GM18873 (cell line): ENCODE data around the gene ZFX.

Experiments
- ATAC-seq: cut with Tn5 transposase; IDR thresholded peaks from one replicate; pipeline ENCODE4 v1.9.1; 2021; ENCODE audit warnings: mild to moderate bottlenecking, moderate library complexity, moderate number of reproducible peaks; ENCODE audit not compliant: unreplicated experiment, low FRiP score

The ZFX gene

DNA sequence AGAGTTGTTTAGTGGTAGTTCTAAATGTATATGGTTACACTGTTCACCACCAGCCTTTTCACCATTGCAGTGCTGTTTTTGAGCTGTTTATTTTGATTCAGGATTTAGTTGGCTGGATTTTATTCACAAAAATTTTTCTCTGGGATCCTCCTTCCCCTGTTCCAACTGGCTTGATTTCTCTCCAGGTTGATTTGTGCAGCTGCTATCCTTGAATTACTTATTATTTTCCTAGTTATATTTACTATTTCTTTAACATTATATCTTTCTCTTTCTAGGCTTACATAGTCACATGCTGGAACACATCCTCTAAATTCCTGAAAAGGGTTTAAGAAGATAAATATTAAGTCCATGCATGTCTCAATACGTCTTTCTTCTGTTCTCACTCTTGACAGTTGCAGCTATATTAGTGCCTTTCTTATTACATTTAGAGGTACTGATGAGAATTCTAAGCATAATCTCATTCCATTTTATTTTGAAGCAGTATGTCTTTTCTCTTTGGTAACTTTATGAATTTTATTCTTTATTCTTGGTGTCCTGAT is 82.2 kb downstream of the ZFX start:
- no peak for ATAC-seq

DNA sequence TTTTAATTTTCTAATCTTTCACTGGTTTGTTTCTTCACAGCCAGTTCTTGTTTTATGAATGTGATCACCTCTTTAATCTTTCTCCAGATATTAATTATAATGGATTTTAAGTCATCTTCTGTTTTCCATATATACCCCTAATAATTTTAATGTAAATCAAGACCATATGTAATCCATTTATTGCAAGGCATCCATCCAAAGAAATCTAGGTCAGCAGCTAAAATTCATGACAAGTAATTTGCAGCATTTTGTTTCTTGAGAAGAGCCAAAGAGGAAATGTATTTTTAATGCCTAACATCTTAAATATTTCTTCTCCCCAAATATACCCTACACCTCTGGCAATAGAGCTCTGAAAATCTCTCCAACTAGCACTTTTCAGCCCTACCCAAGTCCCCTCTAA is 83.3 kb downstream of the ZFX start:
- no peak for ATAC-seq

DNA sequence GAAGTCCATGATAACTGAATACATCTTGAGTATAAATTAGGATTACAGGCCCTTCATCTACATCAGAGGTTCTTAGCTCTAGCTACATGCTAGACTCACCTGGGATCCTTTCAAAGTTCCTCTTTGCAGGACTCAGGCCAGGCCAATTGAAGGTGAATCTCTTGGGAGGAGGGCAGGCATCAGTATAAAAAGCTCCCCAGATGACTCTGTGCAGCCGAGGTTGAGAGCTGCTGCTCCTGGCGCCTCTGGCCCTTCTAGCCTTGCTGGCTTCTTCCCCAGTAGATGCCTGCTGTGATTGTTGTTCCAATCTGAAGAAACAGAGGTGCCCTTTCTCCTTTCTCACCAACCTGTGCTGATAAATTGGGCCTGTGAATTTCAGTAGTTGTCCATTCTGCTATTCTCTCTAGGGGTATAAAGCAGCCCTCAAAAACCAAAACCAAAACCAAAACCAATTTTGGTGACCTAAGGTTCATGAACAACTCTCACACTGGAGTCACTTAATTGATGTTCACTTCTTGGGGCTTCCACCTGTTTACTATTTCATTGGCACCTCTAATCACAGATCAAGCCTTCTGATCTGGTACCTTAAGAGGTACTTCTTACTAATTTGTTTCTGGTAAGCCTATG is 85.7 kb downstream of the ZFX start:
- peak; percentile 60 for ATAC-seq

DNA sequence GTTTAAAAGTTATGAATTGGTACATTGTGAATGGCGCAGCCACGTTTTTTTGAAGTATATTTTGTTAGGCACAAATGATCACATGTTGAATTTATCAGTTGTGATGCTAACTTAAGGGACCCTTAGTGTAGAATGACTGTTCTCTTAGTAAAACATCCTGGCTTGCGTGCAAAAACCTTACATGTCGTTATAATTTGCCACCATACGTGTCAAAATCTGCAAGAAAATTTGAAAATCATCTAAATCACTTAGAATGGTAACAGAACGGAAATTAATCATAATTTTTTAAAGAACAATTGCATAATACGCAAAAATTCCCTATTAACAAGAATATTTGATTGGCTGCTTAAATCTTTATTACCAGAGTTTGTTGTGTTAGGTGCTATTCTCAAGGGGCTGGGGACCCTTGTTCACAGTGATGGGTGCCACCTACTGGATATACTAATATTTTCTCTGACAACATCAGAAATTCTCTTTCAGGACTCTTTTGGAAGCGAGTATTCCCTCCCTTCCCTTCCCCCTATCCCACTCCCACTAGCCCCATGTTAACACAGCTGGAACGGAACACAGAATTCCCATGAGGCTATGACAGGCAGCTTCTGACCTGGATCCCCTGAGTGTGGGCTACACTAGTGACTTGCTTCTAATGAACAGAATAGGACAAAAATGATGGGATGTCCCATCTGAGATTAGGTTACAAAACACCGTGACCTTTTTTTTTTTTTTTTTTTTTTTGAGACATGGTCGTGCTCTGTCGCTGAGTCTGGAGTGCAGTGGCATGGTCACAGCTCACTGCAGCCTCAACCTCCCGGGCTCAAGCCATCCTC is 92.5 kb downstream of the ZFX start:
- ATAC-seq, result no peak

DNA sequence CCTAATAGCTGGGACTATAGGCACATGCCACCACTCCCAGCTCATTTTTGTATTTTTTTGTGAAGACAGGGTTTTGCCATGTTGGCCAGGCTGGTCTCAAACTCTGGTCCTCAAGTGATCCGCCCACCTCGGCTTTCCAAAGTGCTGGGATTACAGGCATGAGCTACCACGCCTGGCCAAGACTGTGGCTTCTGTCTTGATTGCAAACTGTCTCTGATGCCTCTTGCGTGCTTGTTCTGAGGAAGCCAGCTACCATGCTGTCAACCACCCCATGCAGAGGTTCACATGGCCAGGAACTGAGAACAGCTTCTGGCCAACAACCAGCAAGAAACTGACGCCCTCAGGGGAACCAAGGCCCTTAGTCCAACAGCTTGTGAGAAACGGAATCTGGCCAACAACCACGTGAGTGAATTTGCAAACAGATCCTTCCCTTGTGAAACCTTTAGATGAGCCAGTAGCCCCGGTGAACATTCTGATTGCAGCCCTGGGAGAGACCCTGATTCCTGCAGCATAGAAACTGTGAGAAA is 93.2 kb downstream of the ZFX start:
- peak; percentile 93 for ATAC-seq

DNA sequence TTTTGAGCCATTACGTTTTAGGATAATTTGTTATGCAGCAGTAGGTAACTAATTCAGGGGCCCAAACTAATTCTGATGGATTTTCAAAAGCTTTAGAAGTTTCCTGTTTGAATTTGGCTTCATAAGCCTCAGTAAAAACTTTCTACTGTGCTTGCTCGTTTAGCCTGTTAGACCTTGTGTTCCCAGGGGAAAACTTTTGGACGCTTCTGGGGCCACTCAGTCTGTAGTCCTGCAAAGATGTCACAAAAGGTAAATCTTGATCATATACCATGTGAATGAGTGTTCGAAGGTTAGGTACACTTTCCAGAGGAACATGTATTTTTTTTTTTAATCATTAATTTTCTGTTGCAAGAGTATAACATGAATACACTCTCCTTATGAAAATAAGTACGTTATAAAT is 93.7 kb downstream of the ZFX start:
- no peak for ATAC-seq

DNA sequence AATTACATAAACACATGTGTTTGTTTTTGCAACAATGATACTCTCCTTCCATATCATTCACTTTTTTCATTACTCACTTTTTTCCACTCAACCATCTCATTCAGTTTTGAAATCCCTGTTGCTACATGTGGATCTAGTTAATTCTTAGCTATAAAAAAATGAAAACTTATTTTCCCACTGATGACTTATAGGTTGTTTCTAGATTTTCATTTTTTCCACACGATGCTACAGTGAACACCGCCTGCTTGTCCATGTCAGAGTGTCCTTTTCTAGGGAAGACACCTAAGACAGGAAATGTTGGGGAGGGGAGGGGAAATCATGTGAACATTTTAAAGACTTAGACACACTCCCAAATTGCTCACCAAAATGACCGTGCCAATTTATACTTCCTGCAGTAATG is 94.2 kb downstream of the ZFX start:
- ATAC-seq, result no peak

DNA sequence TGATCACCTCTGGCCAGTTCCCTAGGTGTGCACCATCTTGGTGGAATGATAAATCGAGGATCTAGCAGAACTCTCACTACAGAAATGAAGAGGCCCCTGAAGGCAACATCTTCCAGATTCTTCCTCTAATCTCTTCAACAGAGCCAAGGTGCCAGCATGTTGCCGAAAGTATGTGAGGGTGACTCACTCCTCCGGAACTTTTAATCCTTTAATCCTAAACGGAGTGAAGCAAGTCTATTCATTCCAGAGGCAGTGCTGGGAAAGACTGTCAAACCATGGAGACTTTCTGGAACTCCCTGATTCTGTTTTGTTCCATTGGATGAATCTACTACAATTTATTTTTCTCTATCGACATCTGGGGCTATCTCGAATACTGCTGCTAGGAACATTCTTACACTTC is 95.7 kb downstream of the ZFX start:
- ATAC-seq, result no peak

DNA sequence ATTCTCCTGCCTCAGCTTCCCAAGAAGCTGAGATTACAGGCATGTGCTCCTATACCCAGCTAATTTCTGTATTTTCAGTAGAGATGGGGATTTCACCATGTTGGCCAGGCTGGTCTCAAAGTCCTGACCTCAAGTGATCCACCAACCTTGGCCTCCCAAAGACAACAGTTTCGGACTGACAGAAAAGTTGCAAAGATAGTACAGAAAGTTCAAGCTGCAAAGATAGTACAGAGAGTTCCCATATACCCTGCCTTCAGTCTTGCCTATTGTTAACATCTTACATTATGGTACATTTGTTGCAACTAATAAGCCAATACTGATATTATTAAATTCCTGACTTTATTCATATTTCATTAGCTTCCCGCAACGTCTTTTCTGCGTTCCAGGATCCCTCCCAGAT is 98.5 kb downstream of the ZFX start:
- ATAC-seq, result no peak

DNA sequence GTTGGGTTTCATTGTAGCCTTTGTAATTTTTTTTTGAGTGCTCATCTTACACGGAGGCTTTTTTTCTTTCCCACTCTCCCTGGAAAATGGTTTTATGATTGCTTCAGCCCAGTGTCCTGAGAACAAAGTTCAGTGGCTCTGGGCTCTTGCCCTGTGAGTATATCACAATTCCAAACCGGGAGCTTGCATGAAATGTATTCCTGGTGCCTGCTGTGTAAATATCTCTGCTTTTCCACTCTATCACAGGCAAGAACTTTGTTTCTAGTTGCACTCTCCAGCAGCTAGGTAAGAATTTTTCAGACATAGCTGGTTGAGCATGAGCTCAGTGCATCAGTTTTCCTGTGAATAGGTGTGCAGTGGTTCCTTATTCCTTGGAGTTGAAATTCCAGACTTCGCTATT is 103.5 kb downstream of the ZFX start:
- ATAC-seq, result no peak

DNA sequence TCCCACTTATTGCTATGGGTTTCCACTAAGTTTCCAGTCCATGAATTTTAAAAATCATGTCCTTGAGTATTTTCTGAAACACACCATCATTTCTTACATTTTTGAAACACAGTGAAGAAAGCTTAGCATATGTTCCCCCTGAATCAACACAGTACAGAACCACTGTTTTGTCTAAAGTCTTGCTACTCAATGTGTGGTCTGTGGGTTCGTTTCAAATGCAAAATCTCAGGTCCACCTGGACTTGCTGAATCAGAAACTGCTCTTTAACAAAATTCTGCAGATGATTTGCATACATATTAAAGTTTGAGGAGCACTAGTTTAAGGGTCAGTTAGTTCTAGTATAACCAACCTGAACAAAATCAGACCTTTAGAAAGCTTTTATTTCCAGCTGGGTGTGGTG is 103.9 kb downstream of the ZFX start:
- ATAC-seq, result peak; percentile 75

DNA sequence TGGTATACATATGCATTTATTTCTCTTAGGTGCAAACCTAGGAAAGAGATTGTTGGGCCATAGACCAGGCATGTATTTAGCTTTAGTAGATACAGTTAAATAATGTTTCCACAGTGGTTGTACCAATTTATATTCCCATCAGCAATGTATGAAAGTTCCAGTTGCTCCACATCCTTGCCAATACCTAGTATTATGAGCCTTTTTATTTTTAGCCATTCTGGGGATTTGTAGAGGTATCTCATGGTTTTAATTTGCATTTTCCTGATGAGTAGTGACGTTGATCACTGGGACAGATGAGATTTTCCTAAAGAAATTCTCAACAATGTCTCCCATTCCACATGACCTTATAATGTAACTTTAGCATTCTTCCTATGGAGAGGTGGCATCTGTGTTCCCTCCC is 107.5 kb downstream of the ZFX start:
- ATAC-seq, result no peak

DNA sequence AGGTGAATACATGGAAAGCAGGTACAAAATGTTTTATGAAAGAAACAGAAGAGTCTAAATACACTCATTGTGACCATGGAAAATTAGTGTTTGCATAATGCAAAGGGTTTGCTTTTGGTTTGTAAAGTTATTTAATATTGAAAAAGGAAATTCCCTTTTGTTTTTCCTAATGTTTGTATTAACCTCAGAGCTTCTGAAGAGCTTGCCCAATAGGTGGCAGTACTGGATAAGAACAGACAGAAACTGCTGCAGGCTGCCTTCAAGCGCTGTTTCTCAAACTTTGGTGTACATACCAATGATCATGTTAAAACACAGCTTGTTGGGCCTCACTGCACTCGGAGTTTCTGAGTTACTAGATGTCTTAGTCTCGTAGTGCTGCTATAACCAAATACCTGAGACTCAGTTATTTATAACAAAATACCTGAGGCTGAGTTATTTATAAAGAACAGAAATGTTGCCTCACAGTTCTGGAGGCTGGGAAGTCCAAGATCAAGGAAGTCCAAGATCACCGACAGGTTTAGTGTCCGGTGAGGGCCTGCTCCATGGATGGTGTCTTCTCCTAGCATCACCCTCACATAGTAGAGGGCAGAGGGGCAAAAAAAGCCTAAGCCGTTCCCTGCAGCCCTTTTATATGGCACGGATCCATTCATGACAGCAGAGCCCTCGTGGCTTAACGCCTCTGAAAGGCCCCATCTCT is 110.2 kb downstream of the ZFX start:
- no peak for ATAC-seq

DNA sequence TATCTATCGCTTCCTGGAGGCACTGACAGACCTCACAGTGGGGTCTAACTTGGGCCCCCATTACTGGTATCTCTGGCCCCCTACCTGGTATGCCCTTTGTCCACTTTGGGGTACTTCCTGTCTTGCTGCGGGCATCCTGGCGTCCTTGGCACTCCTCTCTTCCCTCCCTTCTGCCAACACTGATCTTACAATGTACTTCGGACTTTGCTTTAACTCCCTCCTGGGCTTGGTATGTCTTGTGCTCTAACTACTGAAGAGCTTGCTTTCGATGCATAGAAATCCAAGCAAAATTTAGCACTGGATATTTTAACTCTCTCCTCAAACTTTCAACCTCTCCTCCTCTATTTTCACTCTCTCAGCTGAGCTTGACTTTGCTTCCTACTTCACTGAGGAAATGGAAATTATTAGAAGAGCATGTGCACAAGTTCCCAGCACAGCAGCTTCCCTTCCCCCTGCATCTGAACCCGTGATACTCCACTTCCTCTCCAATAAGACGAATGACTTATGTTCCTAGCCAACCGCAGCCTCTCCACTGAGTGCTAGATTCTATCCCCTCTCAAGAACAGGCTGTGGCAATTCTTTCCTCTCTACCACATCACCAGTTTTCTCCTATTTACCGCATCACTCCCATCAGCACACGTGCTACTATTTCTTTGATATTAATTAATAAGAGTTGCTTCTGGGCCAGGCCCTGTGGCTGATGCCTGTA is 111.5 kb downstream of the ZFX start:
- ATAC-seq, result no peak

DNA sequence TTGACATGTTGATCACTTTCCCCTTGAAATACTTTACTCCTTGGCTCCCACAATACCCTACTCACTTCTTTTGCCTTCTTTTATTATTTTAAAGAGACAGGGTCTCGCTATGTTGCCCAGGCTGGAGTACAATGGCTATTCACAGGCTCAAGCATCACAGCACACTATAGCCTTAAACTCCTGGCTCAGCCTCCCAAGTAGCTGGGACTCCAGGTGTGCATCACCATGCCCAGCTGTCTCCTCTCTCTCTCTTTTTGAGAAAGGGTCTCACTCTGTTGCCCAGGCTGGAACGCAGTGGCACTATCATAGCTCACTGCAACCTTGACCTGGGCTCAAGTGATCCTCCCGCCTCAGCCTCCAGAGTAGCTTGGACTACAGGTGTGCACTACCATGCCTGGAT is 112.8 kb downstream of the ZFX start:
- ATAC-seq, result no peak

DNA sequence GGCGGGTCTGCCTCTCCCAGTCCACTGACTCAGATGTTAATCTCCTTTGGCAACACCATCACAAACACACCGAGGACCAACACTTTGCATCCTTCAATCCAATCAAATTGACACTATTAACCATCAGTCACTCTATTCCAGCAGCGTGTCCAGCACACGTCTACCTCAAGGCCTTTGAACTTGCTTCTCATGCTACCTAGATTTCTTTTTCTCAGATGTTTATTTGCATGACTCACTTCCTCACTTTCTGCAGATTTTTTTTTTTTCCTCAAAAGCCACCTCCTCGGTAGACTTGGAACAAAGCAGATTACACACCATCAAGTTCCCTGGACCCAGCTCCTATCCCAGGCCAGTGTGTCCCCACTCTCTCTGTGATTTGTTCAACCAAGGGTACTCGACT is 114.9 kb downstream of the ZFX start:
- no peak for ATAC-seq
